OCI-LY7 (cell line): ENCODE data around the gene DENND1B. TPM values are rescaled to one million over a fixed set of nuclear protein-coding genes. Genes with fewer than 3 reads are reported as not detected.
A peak's percentile ranks its signal among the peaks of the same experiment; 100 is the strongest.

Experiments used
- BruUV-seq: library from RNA; stranded (reverse); fragments of 400-500 nt; replicated peaks from 2 replicates; lab custom pipeline; 2021; lab: Mats Ljungman, UMichigan
- CTCF ChIA-PET: fragments of 300-600 bp; sonication (Branson Sonifier 250); formaldehyde crosslinking; loops from one replicate; lab custom pipeline; 2022; ENCODE audit warnings: antibody characterized with exemption; ENCODE audit not compliant: unreplicated experiment; lab: Charles Lee
- POLR2A ChIA-PET: fragments of 300-600 bp; sonication (Branson Sonifier 250); formaldehyde crosslinking; loops from one replicate; lab custom pipeline; 2022; ENCODE audit warnings: antibody characterized with exemption; lab: Charles Lee
- DNase-seq: peaks from one replicate; pipeline ENCODE4 v3.0.0-alpha.2; 2015; ENCODE audit warnings: low spot score
- H2AFZ ChIP-seq: fragments of 200-600 bp; sonication (generic), shearing (Covaris generic); 2 replicates; pipeline ENCODE4 v1.6.1; 2014; ENCODE audit warnings: mild to moderate bottlenecking, antibody characterized with exemption, low read length, moderate library complexity
- H3K27ac ChIP-seq: fragments of 200-600 bp; sonication (generic); 2 replicates; pipeline ENCODE4 v1.5.1; 2014; ENCODE audit warnings: mixed run types, low read depth, mild to moderate bottlenecking, moderate library complexity, low read length, inconsistent platforms; ENCODE audit not compliant: poor library complexity, severe bottlenecking
- H3K36me3 ChIP-seq: fragments of 200-600 bp; sonication (generic); 2 replicates; pipeline ENCODE4 v1.6.1; 2014; ENCODE audit warnings: mild to moderate bottlenecking, antibody characterized with exemption, low read length, moderate library complexity, mixed read lengths; ENCODE audit not compliant: insufficient read depth
- H3K4me1 ChIP-seq: fragments of 200-600 bp; sonication (generic); 2 replicates; pipeline ENCODE4 v1.5.1; 2014; ENCODE audit warnings: mild to moderate bottlenecking, low read length; ENCODE audit not compliant: insufficient read depth, poor library complexity, severe bottlenecking
- H3K4me2 ChIP-seq: fragments of 200-600 bp; sonication (generic); 2 replicates; pipeline ENCODE4 v1.6.1; 2014; ENCODE audit warnings: mild to moderate bottlenecking, low read length
- H3K4me3 ChIP-seq: fragments of 200-600 bp; sonication (generic); 2 replicates; pipeline ENCODE4 v1.5.1; 2014; ENCODE audit warnings: mild to moderate bottlenecking, low read depth, low read length; ENCODE audit not compliant: poor library complexity, severe bottlenecking
- H3K79me2 ChIP-seq: fragments of 200-600 bp; sonication (generic); 2 replicates; pipeline ENCODE4 v1.6.1; 2016; ENCODE audit warnings: low read depth, mild to moderate bottlenecking, low read length, moderate library complexity, mixed read lengths; ENCODE audit not compliant: insufficient read depth
- H3K9me2 ChIP-seq: fragments of 200-600 bp; sonication (generic); 2 replicates; pipeline ENCODE4 v1.6.1; 2016; ENCODE audit warnings: mild to moderate bottlenecking, low read length, mixed read lengths; ENCODE audit not compliant: insufficient read depth
- H3K9me3 ChIP-seq: fragments of 200-600 bp; sonication (generic); 2 replicates; pipeline ENCODE4 v1.6.1; 2014; ENCODE audit warnings: mild to moderate bottlenecking, mixed run types, low read length, mixed read lengths
- H4K20me1 ChIP-seq: fragments of 200-600 bp; sonication (generic); 2 replicates; pipeline ENCODE4 v1.6.1; 2014; ENCODE audit warnings: mild to moderate bottlenecking, antibody characterized with exemption, low read length, moderate library complexity, mixed read lengths; ENCODE audit not compliant: insufficient read depth
- EZH2phosphoT487 ChIP-seq: fragments of 200-600 bp; sonication (generic); IDR thresholded peaks from 2 replicates; pipeline ENCODE4 v1.6.1; 2018; ENCODE audit warnings: low read depth, borderline replicate concordance, mild to moderate bottlenecking, mixed run types, antibody characterized with exemption, low read length, moderate library complexity, mixed read lengths
- intact Hi-C: fragments of 100-400 bp; cut with micrococcal nuclease; formaldehyde crosslinking; loops from one replicate; pipeline ENCODE4 v1.10.0; 2022; ENCODE audit not compliant: unreplicated experiment
- total RNA-seq, 2 experiments: library from RNA; depleted of rRNA in 1 of 2; stranded (reverse); fragments of >200 nt in 1 of 2; shearing (Covaris generic) in 1 of 2; gene quantifications; 2 replicates each; pipeline ENCODE4 v1.2.3, GENCODE V29; 2014 to 2022
- TF ChIP-seq, protein P1 (sequence below): fragments of 200-600 bp; sonication (generic); conservative IDR thresholded peaks from 2 replicates; pipeline ENCODE4 v1.5.1; 2014; ENCODE audit warnings: mild to moderate bottlenecking, antibody characterized with exemption, low read length, moderate library complexity, mixed read lengths

DENND1B gene
- total RNA-seq, 2 experiments from 2014 or later = 17.4 to 43.0 TPM

DNA sequence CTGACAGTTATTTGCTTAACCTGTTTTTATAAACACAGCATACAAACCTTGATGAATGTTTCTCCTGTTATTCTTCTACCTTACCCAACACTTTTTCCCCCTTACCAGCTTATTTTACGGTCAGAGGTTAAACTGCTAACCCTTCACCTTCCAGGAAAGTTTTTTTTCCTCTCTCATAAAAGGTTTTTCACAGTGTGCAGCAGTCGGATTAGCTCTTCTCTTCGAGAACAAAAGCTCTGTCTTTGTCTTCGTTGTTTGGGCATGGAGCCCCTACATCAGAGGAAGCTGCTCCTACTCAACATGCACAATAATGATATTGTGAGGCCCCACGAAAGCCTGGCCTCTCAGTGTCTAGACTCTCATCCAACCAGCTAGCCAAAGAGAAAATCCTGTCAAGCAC is 42.0 kb downstream of the DENND1B start:
- POLR2A ChIA-PET = interaction anchor here (0.6 to 1.6 kb wide), 4 partner anchors 9 to 86 kb away, joined by 3 to 4 read pairs (median 4); no protein-coding TSS in a partner anchor

GRCh38 chr1:197732187-197732586 is 43.1 kb downstream of the DENND1B start:
- Histone ChIP-seq H3K9me2 (no peaks in the 10 kb centered on the region), H3K9me3 (no peaks in the 10 kb centered on the region), H3K36me3 (peaks cover 11% of the 10 kb centered on the region; the same call in 1 of the 2 replicates), H3K27ac (no peak overlapping the region), H3K4me1 (no peaks in the 10 kb centered on the region), H2AFZ (no peak overlapping the region), H4K20me1 (no peaks in the 10 kb centered on the region), H3K4me2 (no peak overlapping the region), H3K79me2 (peaks cover 11% of the 10 kb centered on the region; the same call in 1 of the 2 replicates), H3K4me3 (no peak overlapping the region)
- ChIA-PET CTCF (interaction anchor here (0.5 kb wide), 1 partner anchor 873 kb away, joined by 3 read pairs; no protein-coding TSS in a partner anchor), POLR2A (interaction anchor here (1.6 kb wide), 1 partner anchor 31 kb away, joined by 4 read pairs; no protein-coding TSS in a partner anchor)
- intact Hi-C loops = no loop called here
- DNase-seq = no peak
- no TSS peak for BruUV-seq
- TF ChIP-seq EZH2phosphoT487 = no peak
- TF ChIP-seq, protein P1, sequence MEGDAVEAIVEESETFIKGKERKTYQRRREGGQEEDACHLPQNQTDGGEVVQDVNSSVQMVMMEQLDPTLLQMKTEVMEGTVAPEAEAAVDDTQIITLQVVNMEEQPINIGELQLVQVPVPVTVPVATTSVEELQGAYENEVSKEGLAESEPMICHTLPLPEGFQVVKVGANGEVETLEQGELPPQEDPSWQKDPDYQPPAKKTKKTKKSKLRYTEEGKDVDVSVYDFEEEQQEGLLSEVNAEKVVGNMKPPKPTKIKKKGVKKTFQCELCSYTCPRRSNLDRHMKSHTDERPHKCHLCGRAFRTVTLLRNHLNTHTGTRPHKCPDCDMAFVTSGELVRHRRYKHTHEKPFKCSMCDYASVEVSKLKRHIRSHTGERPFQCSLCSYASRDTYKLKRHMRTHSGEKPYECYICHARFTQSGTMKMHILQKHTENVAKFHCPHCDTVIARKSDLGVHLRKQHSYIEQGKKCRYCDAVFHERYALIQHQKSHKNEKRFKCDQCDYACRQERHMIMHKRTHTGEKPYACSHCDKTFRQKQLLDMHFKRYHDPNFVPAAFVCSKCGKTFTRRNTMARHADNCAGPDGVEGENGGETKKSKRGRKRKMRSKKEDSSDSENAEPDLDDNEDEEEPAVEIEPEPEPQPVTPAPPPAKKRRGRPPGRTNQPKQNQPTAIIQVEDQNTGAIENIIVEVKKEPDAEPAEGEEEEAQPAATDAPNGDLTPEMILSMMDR = no peak

More for the DNA sequence above, 42.0 kb downstream of the DENND1B start:
- Histone ChIP-seq H3K36me3 (peaks cover 11% of the 10 kb centered on the region; the same call in 1 of the 2 replicates), H2AFZ (no peak overlapping the region), H3K79me2 (peaks cover 20% of the 10 kb centered on the region), H3K4me1 (no peaks in the 10 kb centered on the region), H3K27ac (no peak overlapping the region), H3K9me2 (no peaks in the 10 kb centered on the region), H3K4me3 (no peak overlapping the region), H3K9me3 (no peaks in the 10 kb centered on the region), H3K4me2 (no peak overlapping the region), H4K20me1 (0 out of 2 replicates have a peak, but pooled peaks cover 4% of the 10 kb centered on the region)
- TF ChIP-seq, protein P1 = no peak
- no peak for TF ChIP-seq EZH2phosphoT487
- intact Hi-C loops = no loop called here
- CTCF ChIA-PET = no interaction called here
- DNase-seq = no peak
- no TSS peak for BruUV-seq

- ChIA-PET CTCF (interaction anchor here (0.5 kb wide), 1 partner anchor 874 kb away, joined by 3 read pairs; no protein-coding TSS in a partner anchor), POLR2A (no interaction called here)
- Histone ChIP-seq H2AFZ (no peak overlapping the region), H3K4me2 (no peak overlapping the region), H3K36me3 (peaks cover 15% of the 10 kb centered on the region), H3K79me2 (peaks cover 5% of the 10 kb centered on the region; the same call in 1 of the 2 replicates), H4K20me1 (no peaks in the 10 kb centered on the region), H3K9me3 (no peaks in the 10 kb centered on the region), H3K9me2 (no peaks in the 10 kb centered on the region), H3K27ac (no peak overlapping the region), H3K4me3 (no peak overlapping the region), H3K4me1 (no peaks in the 10 kb centered on the region)
- intact Hi-C loops = no loop called here
- TF ChIP-seq EZH2phosphoT487 = no peak
- TF ChIP-seq, protein P1 = peak; percentile 45
- BruUV-seq = no TSS peak
- DNase-seq = no peak
Measured at GRCh38 chr1:197731449-197731848, 43.8 kb downstream of the DENND1B start.
